HG03558 (cell line): Measurements from ENCODE around the gene SLC22A23.

Source experiments
- ATAC-seq: cut with Tn5 transposase; IDR thresholded peaks from one replicate; pipeline ENCODE4 v1.9.1; 2021; ENCODE audit warnings: moderate number of reproducible peaks; ENCODE audit not compliant: unreplicated experiment; ENCODE audit errors: extremely low read depth

SLC22A23 gene

DNA sequence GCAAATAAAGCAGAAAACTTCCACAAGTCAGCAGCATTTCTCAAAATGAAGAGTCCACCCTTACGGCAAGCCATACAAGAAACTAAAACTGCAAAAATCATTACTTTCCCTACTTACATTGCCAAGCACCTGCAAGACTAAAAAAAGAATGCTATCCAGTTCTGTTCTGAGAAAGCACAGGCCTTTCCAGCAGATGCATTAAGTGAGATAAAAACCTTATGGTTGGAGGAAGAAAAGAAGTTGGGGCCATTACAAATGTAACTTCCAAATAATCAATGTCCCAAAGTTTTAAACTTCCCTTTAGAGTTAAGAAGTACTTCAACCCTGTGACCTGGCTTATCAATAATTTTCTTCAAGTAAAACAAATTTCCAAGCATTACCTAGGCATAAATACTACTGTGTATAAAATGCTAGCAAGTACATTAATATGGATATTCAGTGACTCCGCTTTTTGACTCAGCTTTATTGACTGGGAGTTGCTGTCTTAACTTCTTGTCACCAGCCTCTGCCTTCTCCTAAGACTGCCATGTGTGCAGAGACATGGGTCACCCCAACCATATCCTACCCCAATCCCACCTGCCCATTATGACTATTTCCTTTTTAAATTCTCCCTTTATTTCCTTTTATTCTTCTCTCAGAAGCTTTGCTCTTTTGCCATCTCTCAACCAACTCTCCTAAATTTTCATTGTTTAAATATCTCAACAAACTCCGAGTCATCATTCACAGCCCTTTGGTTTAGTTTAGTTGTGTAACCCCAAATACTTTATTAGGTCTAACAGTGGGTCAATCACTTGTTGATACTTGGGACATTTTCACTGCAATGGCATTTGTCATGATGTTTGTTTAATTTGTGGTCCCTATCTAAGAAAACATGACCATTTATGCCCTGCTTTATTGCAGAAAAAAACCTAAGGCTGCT lies 49.7 kb downstream of the SLC22A23 start:
- no peak for ATAC-seq

- ATAC-seq, result no peak
Measured at GRCh38 chr6:3406362-3406821, 50.5 kb downstream of the SLC22A23 start.

GRCh38 chr6:3405679-3406078 lies 51.2 kb downstream of the SLC22A23 start:
- ATAC-seq, result no peak

- ATAC-seq, result no peak
Measured at GRCh38 chr6:3405182-3405518, 51.7 kb downstream of the SLC22A23 start.

DNA sequence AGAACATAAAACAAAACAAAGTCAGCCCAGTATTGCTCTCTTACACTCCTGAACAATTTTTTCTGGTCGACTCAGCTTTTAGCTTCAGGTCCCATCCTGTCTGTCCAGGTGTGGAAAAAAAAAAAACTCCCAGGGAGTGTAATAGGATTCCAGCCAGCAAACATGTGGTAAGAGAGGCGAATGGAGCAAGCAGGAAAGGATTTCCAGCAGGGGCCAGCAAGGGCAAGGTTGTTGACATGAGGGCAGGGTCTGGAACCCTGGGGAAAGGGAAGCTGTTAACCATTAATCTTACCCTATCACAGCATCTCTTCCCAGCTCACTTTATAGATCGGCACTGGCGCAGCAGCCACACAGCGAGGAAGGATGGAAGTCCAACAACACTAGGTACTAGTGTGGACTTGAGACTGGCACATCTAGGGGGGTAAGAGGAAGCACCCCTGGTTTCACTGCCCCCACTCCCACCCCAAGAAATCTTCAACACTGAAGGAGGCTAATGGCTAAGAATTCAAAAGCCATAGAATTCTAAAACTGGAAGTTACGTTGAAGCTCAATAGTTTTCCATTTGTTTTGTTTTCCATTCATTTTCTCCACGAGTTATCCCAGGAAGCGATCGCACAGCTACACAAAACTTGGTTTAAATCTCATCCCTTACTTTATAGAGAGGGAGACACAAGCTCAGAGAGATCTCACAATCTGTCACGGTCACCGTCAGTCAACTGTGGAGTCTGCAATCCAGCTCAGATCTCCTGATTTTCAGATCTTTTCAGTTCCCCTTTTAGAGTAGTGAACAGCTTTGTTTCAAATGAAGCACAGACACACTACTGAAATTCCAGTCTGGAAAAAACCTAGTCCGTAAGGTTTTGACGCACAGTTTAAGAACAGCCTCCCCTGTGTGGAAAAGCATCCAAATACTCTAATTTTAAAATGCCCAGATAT lies 53.3 kb downstream of the SLC22A23 start:
- ATAC-seq, result no peak

GRCh38 chr6:3402310-3403237 lies 54.3 kb downstream of the SLC22A23 start:
- no peak for ATAC-seq

GRCh38 chr6:3400162-3400561 lies 56.7 kb downstream of the SLC22A23 start:
- ATAC-seq, result no peak

DNA sequence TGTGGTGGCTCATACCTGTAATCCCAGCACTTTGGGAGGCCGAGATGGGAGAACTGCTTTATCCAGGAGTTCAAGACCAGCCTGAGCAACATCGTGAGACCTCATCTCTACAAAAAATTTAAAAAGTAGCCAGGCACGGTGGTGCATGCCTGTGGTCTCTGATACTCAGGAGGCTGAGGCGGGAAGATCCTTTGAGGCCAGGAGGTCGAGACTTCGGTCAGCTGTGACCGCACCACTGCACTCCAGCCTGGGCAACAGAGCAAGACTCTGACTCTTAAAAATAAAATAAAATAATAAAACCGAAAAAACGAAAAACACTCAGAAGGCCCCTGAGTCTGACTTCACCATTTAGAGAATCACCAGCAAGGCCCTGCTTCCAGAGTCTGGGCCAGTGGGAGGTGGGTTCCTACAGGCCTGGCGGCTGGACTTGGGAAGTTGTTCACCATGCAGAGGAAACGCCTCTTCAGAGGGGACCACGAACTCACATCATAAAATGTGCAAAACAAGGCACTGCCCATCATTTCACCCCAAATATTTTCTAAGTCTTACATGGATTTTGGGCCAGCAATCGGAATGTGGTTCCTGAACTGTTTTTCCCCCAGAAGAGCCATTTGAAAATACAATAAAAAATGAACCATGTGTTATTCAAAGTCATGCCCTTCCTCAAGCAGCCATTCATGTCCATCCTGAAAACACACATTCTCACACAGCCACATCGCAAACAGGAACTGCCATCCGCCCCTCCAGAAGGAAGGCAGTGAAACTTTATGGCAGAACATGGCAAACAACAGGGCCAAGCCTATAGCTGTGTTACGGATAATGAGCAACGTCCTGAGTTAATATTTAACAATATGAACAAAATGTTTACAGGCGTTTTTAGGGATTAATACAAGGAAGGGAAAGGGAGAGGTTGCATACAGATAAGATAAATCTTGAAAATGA lies 57.8 kb downstream of the SLC22A23 start:
- ATAC-seq, result no peak

DNA sequence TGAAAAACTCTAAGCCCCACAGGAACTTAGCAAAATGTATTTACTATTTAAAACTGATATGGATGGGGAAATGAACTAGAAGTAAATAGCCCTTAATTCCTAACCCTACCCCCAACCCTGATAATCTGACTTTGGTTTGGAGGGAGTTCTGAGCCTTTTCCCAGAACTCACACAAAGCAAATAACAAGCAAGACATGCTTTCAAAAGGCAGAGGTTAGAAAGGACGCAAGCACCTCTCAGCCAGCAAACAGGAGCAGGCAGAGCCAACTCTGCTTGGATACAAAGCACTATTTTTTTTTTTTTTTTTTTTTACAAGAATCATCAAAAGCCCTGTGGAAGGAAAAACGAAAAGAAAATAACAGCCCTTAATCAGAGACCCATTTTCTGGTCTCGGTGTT lies 58.7 kb downstream of the SLC22A23 start:
- ATAC-seq, result no peak

DNA sequence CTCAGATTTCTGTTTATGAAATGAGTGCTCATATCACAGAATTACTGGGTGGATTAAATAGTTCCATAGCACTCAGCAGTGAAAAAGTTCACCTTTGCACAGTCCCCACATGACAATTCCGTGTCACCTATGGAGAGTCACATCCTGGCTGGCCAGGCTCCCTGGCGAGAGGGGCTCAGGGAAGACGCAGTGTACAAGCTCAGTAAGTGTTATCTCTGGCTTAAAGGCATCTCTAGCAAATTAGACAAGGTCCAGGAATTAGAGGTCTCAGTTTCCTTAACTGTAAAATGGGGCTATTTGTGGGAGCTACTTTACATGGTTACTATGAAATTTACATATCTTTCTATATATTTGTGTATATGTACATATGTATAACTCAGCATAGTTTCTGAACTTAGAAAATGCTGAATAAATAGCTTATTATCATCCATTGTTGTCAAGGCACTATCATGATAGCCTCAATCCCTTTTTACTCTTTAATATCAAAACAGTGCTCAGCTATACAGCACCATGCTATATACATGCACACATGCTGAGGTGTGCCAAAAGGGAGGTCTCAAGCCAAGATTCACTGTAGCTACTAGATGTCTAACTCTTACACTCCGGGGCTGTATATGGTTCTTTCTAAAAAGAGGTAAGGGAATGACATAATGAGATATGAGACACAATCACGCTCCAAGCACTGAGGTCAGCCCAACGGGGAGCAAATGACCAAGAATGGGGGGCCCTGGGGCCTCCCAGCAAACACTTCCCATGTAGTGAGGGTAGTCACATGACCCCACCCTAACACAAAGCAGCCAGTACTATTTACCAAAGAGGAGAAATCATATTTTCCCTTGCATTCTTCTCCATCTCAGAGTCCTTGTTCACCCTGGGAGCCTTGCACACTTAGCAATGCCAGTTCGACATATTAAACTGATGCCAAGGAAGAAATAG lies 59.4 kb downstream of the SLC22A23 start:
- ATAC-seq, result no peak

DNA sequence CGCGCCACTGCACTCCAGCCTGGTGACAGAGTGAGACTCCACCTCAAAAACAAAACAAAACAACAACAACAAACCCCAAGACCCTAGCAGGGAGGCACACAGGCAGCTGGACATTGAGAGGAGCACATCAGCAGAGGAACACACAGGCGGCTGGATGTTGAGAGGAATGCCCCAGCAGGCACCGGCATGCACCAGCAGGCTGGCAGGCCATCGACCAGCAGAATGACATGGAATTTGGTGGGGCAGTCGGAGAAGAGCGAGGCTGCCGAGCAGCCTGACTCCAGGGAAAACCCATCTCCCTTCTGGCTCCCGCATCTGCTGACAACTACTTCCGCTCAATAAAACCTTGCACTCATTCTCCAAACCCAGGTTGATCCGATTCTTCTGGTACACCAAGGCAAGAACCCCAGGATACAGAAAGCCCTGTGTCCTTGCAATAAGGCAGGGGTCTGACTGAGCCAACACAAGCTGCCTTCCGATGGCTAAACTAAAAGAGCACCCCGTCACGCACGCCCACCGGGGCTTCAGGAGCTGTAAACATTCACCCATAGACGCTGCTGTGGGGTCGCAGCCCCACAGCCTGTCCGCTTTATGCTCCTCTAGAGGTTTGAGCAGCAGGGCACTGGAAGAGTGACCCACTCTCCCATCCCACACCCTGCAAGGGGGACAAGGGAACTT lies 60.2 kb downstream of the SLC22A23 start:
- no peak for ATAC-seq

DNA sequence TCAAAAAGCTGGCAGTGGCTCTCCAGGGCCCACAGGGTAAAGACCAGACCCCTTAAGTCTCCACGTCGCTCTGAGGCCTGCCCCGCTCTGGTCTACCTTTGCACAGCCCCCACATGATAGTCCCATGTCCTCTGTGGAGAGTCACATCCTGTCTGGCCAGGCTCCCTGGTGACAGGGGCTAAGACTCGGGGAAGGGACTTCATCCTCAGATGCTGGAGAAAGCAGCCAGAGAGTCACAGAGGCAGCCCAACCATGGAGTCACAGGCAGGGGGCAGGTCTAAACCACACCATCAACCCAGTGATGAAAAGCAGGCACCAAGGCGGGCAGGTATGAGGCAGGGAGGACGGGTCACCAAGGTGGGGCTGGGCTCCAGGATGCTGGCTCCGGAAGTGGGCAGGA lies 62.2 kb downstream of the SLC22A23 start:
- no peak for ATAC-seq

DNA sequence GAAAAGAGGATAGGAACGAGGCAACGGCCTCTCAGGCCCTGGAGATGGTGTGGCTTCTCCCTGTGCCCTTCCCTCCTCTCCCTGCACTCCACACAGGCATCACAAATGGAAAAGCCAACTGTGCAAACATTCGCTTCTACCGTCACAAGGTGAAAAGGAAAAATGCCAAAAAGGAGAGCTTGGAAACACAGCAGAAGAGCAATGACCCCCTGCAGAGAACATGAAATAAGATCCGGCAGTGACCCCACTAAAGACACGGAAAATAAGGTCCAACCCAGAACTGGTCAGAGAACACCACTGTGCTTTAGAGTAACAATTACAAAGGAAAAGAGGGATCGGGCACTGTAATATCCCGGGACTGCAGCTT lies 63.0 kb downstream of the SLC22A23 start:
- ATAC-seq, result no peak

- no peak for ATAC-seq
Measured at GRCh38 chr6:3392930-3393835, 63.7 kb downstream of the SLC22A23 start.

GRCh38 chr6:3391902-3392458 lies 64.9 kb downstream of the SLC22A23 start:
- no peak for ATAC-seq

GRCh38 chr6:3390698-3391097 lies 66.2 kb downstream of the SLC22A23 start:
- ATAC-seq, result no peak
